Measurements from ENCODE around the gene SORL1.

SORL1 gene

DNA sequence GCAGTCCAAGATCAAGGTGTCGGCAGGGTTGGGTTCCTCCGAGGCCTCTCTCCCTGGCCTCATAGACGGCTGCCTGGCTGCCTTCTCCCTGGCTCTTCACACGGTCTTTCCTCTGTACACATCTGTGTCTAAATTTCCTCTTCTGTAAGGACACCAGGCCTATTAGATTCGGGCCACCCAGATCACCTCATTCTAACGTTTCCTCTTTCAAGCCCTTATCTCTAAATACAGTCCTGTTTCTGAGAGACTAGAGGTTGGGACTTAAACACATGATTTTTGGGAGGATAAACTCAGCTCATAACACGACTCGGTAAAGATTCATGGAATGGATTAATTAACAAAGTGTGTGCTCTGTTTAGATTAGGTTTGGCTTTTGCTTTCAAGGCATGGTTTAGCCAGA is 136.6 kb downstream of the SORL1 start:
- H3K9ac ChIP-seq (ENCODE audit: low read length): no peak overlapping the region
- H3K9me3 ChIP-seq (ENCODE audit: control insufficient read depth, low read depth, low read length): no peaks in the 10 kb centered on the region
- no peaks in the 10 kb centered on the region for H3K27me3 ChIP-seq (ENCODE audit: control insufficient read depth, insufficient read depth, low read length)
- no peaks in the 10 kb centered on the region for H3K4me1 ChIP-seq (ENCODE audit: control insufficient read depth, low read depth, low read length)
- peaks cover 83% of the 10 kb centered on the region for H3K36me3 ChIP-seq (ENCODE audit: control insufficient read depth, low read depth, low read length)
- H3K4me3 ChIP-seq (ENCODE audit: low read length): no peak overlapping the region
- H3K27ac ChIP-seq (ENCODE audit: low read length): no peak overlapping the region

DNA sequence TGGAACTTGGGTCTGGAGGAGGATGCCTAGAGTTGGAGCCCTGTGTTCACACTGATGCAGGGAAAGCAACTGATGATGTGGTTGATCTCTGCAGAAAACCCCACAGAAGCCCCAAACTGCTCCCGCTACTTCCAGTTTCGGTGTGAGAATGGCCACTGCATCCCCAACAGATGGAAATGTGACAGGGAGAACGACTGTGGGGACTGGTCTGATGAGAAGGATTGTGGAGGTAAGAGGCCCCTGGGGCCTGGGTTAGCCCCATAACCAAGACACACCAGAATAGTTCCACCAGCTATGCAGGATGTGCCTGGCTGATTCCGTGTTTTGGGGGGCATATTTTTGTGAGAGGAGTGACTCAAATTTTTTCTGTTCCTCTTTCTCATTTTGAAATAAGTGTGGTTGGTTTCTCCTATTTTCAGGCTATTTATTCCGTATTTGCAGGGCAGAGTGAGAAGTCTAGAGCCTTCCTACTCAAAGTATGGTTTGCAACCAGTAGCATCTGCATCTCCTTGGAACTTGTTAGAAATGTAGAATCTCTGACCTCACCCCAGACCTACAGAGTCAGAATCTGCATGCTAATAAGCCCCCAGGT is 137.9 kb downstream of the SORL1 start:
- Histone ChIP-seq H3K4me3 (ENCODE audit: low read length) (no peak overlapping the region), H3K36me3 (ENCODE audit: control insufficient read depth, low read depth, low read length) (peaks cover 85% of the 10 kb centered on the region), H3K9ac (ENCODE audit: low read length) (no peak overlapping the region)

DNA sequence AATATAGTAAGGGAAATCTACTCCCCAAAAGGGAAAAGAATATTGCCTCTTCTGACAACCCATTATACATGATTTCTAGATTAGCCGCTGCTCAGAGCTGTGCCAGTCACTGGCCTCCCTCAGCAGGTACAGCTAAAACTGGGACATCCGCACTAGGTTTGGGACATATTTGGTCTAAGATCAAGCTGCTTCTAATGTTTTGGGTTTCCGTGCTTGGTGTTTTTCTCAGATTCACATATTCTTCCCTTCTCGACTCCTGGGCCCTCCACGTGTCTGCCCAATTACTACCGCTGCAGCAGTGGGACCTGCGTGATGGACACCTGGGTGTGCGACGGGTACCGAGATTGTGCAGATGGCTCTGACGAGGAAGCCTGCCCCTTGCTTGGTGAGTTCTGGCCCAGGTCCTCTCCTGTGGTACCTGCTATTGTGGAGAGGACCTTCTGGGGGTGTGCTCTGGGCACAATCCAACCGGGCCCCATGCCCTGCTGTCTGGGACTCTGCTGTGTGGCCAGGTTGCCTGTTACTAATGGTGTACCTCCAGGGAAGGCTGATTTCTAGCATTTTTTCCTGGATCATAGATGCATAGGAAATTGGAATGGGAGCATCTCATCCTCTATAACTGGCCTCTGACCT is 138.8 kb downstream of the SORL1 start:
- Histone ChIP-seq H3K27ac (ENCODE audit: low read length) (no peak overlapping the region), H3K36me3 (ENCODE audit: control insufficient read depth, low read depth, low read length) (peaks cover 89% of the 10 kb centered on the region), H3K4me3 (ENCODE audit: low read length) (no peak overlapping the region)

More for the DNA sequence above, 137.9 kb downstream of the SORL1 start:
- H3K27ac ChIP-seq (ENCODE audit: low read length): no peak overlapping the region
- no peaks in the 10 kb centered on the region for H3K4me1 ChIP-seq (ENCODE audit: control insufficient read depth, low read depth, low read length)
- H3K9me3 ChIP-seq (ENCODE audit: control insufficient read depth, low read depth, low read length): no peaks in the 10 kb centered on the region
- no peaks in the 10 kb centered on the region for H3K27me3 ChIP-seq (ENCODE audit: control insufficient read depth, insufficient read depth, low read length)

DNA sequence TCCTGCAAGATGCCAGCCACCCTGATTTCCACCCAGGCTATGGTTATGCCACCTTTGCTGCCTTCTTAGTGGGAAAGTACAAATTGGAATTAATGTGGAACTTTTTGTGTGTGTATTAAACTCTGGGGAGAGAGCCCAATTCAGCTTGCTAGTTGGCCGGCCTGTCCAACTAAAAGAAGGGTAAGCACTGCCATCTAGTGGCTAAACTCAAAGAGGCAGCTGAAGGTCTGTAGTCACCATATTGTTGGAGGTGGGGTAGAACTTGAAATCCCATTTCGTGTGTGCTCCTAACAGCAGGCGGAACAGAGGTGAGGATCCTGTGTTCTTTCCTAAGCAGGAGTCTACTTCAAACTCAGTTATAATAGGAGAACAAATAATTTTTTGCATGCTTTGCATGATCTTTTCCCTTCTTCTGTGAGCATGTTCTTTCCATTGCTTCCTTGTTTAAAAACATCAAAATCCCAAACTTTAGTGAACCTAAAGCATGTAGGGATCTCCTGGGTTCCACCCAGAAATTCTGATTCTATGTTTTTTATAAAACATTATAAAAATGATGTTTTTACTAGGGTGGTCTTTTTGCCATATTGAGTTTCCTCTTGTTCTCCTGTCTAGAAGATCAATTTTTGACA is 139.4 kb downstream of the SORL1 start:
- H3K4me3 ChIP-seq (ENCODE audit: low read length): no peak overlapping the region
- no peaks in the 10 kb centered on the region for H3K9me3 ChIP-seq (ENCODE audit: control insufficient read depth, low read depth, low read length)
- no peak overlapping the region for H3K27ac ChIP-seq (ENCODE audit: low read length)
- H3K36me3 ChIP-seq (ENCODE audit: control insufficient read depth, low read depth, low read length): peaks cover 90% of the 10 kb centered on the region
- no peak overlapping the region for H3K9ac ChIP-seq (ENCODE audit: low read length)
- no peaks in the 10 kb centered on the region for H3K27me3 ChIP-seq (ENCODE audit: control insufficient read depth, insufficient read depth, low read length)
- H3K4me1 ChIP-seq (ENCODE audit: control insufficient read depth, low read depth, low read length): no peaks in the 10 kb centered on the region

More for the DNA sequence above, 138.8 kb downstream of the SORL1 start:
- Histone ChIP-seq H3K4me1 (ENCODE audit: control insufficient read depth, low read depth, low read length) (no peaks in the 10 kb centered on the region), H3K27me3 (ENCODE audit: control insufficient read depth, insufficient read depth, low read length) (no peaks in the 10 kb centered on the region), H3K9me3 (ENCODE audit: control insufficient read depth, low read depth, low read length) (no peaks in the 10 kb centered on the region), H3K9ac (ENCODE audit: low read length) (no peak overlapping the region)

DNA sequence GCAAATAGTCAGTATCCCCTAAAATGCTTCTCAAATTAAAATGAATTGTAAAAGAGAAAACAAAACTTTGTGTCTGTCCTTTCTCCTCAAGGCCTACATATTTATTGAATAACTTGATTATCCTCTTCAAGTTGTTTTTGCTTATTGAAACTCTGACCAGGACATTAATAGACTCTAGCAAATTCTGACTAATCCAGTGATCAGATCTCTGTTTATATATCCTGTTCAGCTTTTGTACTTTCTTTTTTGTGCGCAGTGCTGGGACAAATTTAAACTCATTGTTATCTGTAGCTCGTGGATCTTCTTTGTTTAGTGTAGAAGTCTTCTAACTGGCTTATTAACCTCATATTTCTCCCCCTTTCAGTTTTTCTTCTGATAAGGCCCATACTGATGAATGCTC is 140.6 kb downstream of the SORL1 start:
- Histone ChIP-seq H3K4me1 (ENCODE audit: control insufficient read depth, low read depth, low read length) (no peaks in the 10 kb centered on the region), H3K36me3 (ENCODE audit: control insufficient read depth, low read depth, low read length) (peaks cover 82% of the 10 kb centered on the region), H3K9me3 (ENCODE audit: control insufficient read depth, low read depth, low read length) (no peaks in the 10 kb centered on the region), H3K27ac (ENCODE audit: low read length) (no peak overlapping the region), H3K4me3 (ENCODE audit: low read length) (no peak overlapping the region), H3K27me3 (ENCODE audit: control insufficient read depth, insufficient read depth, low read length) (no peaks in the 10 kb centered on the region), H3K9ac (ENCODE audit: low read length) (no peak overlapping the region)

DNA sequence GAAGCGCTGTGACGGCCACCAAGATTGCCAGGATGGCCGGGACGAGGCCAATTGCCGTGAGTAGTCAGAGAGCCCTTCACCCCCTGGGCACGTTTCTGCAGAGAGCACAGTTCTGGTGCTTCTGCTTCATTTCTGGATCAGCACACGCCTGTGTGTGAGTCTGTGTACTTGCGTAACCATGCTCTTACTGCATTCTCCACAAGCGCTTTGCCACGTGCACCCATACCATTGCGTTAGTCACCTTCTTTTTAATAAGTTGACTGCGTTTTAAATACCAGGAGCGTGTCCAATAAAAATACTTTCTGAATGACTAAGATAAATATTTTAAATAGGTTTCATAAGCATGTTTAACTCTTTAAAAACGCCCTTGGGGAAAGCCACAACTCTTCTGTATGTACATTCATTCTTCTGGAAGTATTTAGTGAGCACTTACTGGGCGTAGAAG is 143.6 kb downstream of the SORL1 start:
- Histone ChIP-seq H3K4me1 (ENCODE audit: control insufficient read depth, low read depth, low read length) (no peaks in the 10 kb centered on the region), H3K36me3 (ENCODE audit: control insufficient read depth, low read depth, low read length) (peaks cover 67% of the 10 kb centered on the region), H3K9me3 (ENCODE audit: control insufficient read depth, low read depth, low read length) (no peaks in the 10 kb centered on the region), H3K4me3 (ENCODE audit: low read length) (no peak overlapping the region), H3K27me3 (ENCODE audit: control insufficient read depth, insufficient read depth, low read length) (no peaks in the 10 kb centered on the region), H3K9ac (ENCODE audit: low read length) (no peak overlapping the region), H3K27ac (ENCODE audit: low read length) (no peak overlapping the region)

DNA sequence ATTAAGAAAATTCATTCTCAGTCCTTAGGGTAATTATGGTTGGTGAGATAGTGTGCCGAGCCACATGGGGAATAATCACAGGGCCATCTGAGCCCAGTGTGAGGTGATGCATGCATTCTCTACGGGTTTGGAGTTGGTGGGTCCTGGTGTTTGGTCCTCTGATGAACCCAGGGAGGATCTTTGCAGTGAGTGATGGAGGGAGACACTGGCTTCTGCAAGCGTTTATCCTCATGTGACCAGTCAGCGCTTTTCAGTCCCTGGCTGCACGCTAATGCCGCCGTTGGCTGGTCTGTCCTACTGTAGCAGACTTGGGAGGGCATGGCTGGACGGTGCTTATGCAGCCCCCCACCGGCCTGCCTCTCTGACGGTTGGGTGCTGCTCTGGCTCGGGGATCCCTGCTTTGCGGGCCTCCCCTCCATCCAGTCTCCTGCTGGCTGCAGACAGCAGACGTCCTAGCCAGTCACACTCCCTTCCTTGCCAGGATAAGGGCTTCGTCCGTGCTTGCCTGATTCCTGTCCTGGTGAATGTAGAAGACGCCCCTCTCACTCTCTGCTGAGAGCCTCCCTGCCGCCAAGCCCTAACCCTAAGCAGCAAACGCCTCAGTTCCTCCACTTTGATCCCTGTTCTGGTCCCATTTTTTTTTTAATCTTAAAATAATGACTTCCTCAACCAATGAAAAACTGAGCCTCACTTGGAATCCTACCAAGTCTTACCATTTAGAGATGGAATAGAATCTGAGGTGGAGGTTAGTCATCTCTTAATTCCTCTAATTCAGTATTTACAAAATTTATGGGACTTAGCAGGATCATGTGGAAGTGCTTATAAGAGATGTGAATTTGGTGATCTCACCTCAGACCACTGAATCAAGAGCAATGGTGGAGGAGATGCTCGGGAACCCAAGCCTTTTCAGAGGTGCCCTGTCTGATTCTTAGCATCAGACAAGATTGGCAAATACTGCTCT is 144.4 kb downstream of the SORL1 start:
- no peak overlapping the region for H3K9ac ChIP-seq (ENCODE audit: low read length)
- no peak overlapping the region for H3K4me3 ChIP-seq (ENCODE audit: low read length)
- no peaks in the 10 kb centered on the region for H3K27me3 ChIP-seq (ENCODE audit: control insufficient read depth, insufficient read depth, low read length)
- H3K9me3 ChIP-seq (ENCODE audit: control insufficient read depth, low read depth, low read length): no peaks in the 10 kb centered on the region
- peaks cover 61% of the 10 kb centered on the region for H3K36me3 ChIP-seq (ENCODE audit: control insufficient read depth, low read depth, low read length)
- no peaks in the 10 kb centered on the region for H3K4me1 ChIP-seq (ENCODE audit: control insufficient read depth, low read depth, low read length)
- H3K27ac ChIP-seq (ENCODE audit: low read length): no peak overlapping the region

DNA sequence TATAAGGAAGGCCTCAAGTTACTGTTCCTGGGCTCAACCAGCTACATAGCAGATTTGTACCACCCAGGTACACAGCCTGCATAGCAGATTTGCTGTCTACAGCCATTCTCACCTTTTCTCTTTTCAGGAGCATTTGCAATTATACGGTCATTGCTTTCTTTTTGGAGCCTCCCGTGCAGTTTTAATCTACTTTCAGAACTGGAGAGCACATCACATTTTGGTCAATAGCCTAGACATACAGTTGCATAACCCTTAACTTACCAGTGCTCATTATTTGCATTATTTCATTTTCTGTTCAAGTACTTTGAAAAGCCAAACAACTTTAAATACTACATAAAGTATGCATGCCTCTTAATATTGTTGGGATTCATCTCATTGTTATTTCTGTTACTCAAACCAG is 151.2 kb downstream of the SORL1 start:
- no peak overlapping the region for H3K4me3 ChIP-seq (ENCODE audit: low read length)
- no peaks in the 10 kb centered on the region for H3K4me1 ChIP-seq (ENCODE audit: control insufficient read depth, low read depth, low read length)
- no peak overlapping the region for H3K27ac ChIP-seq (ENCODE audit: low read length)
- peaks cover 62% of the 10 kb centered on the region for H3K36me3 ChIP-seq (ENCODE audit: control insufficient read depth, low read depth, low read length)
- no peak overlapping the region for H3K9ac ChIP-seq (ENCODE audit: low read length)
- H3K27me3 ChIP-seq (ENCODE audit: control insufficient read depth, insufficient read depth, low read length): no peaks in the 10 kb centered on the region
- H3K9me3 ChIP-seq (ENCODE audit: control insufficient read depth, low read depth, low read length): no peaks in the 10 kb centered on the region

DNA sequence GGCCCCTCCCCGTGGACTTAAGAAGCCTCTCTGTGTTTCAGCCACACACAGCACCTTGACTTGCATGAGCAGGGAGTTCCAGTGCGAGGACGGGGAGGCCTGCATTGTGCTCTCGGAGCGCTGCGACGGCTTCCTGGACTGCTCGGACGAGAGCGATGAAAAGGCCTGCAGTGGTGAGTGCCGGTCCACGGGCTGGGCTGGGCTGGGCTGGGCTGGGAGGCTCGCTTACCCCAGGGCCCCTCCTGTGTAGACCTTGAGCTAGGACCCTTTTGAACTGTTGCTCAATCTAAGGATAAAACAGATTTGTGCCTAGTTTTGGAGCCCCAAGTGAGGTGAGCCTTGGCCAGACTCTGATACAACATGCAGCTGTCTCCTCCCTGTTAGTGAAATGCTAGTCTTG is 152.0 kb downstream of the SORL1 start:
- no peak overlapping the region for H3K4me3 ChIP-seq (ENCODE audit: low read length)
- no peak overlapping the region for H3K9ac ChIP-seq (ENCODE audit: low read length)
- H3K27me3 ChIP-seq (ENCODE audit: control insufficient read depth, insufficient read depth, low read length): no peaks in the 10 kb centered on the region
- no peaks in the 10 kb centered on the region for H3K4me1 ChIP-seq (ENCODE audit: control insufficient read depth, low read depth, low read length)
- no peaks in the 10 kb centered on the region for H3K9me3 ChIP-seq (ENCODE audit: control insufficient read depth, low read depth, low read length)
- no peak overlapping the region for H3K27ac ChIP-seq (ENCODE audit: low read length)
- peaks cover 68% of the 10 kb centered on the region for H3K36me3 ChIP-seq (ENCODE audit: control insufficient read depth, low read depth, low read length)

DNA sequence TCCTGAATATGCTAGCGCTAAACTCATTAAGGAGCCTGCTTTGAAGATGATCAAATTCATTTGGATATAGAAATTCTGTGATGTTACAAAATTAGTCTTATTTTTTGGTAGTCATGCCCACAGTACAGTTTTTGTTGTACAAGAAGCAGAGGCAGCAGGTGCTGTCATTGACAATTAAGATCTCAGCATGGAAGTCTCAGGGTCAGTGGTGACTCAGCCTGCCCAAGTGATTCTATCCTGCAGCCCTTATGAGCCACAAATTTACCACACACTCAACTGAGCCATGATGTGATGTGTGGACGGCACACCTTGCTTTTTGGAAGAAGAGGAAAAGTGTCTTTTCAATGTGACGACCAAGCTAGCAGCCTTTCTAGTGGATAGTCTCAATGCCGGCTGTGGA is 154.2 kb downstream of the SORL1 start:
- Histone ChIP-seq H3K9ac (ENCODE audit: low read length) (no peak overlapping the region), H3K4me1 (ENCODE audit: control insufficient read depth, low read depth, low read length) (no peaks in the 10 kb centered on the region), H3K9me3 (ENCODE audit: control insufficient read depth, low read depth, low read length) (no peaks in the 10 kb centered on the region), H3K4me3 (ENCODE audit: low read length) (no peak overlapping the region), H3K27ac (ENCODE audit: low read length) (no peak overlapping the region), H3K27me3 (ENCODE audit: control insufficient read depth, insufficient read depth, low read length) (no peaks in the 10 kb centered on the region), H3K36me3 (ENCODE audit: control insufficient read depth, low read depth, low read length) (peaks cover 83% of the 10 kb centered on the region)

DNA sequence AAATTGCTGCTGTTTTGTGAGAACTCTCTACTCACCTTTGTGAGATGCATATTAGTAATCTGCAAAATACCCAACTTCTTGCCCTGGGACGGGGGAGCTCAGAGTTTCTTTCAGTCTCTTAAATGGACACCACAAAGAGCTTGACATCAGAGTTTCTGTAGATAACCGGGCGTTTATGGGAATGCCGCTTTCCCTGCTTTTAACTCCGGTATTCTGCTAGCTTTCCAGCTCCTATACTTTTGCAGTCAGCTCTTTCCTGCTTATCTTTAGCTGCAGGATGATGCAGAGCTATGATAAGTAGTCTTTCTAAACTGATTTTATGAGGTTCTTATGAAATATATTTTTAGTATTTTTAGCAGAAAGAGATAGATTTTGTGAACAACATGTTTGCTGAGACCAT is 155.2 kb downstream of the SORL1 start:
- H3K36me3 ChIP-seq (ENCODE audit: control insufficient read depth, low read depth, low read length): peaks cover 80% of the 10 kb centered on the region
- H3K9me3 ChIP-seq (ENCODE audit: control insufficient read depth, low read depth, low read length): no peaks in the 10 kb centered on the region
- no peak overlapping the region for H3K4me3 ChIP-seq (ENCODE audit: low read length)
- H3K27me3 ChIP-seq (ENCODE audit: control insufficient read depth, insufficient read depth, low read length): no peaks in the 10 kb centered on the region
- H3K4me1 ChIP-seq (ENCODE audit: control insufficient read depth, low read depth, low read length): no peaks in the 10 kb centered on the region
- no peak overlapping the region for H3K9ac ChIP-seq (ENCODE audit: low read length)
- no peak overlapping the region for H3K27ac ChIP-seq (ENCODE audit: low read length)
